GM12873 (cell line): ENCODE results near the gene SLC25A1.

Experiments
- TF ChIP-seq, protein P1 (sequence below): IDR thresholded peaks from 2 replicates; pipeline ENCODE4 v1.5.1; 2012; ENCODE audit warnings: low read depth, mild to moderate bottlenecking, moderate library complexity, low read length, control low read depth; ENCODE audit not compliant: insufficient read depth; ENCODE audit errors: missing control alignments

SLC25A1 gene

DNA sequence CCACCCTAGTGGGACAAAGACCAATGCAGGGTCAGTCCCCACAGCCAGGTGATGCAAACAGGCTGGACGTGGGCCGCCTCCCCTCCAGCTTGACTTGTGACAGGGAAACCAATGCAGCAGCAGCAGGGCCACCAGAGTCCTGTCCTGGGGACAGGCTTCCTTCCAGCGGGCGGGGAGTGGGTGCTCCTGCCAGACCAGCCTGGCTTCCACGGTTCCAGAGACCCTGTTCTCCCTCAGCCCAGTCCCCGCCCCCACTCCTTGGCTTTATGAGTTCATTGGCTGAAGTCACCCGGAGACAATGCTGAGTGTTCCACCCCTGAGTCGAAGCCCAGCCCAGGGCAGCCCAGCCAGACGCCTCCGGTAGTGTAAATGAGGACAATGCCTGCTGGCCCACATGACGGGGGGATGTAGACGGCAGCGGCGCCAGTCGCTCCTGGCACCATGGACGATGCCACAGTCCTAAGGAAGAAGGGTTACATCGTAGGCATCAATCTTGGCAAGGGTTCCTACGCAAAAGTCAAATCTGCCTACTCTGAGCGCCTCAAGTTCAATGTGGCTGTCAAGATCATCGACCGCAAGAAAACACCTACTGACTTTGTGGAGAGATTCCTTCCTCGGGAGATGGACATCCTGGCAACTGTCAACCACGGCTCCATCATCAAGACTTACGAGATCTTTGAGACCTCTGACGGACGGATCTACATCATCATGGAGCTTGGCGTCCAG, 47.4 kb downstream of the SLC25A1 start, which contains the start of gene TSSK2:
TSSK2 (plus strand) TSS at position 350 of the 726 bp plus-strand sequence; CDS start at position 442, 92 bp downstream.
- TF ChIP-seq, protein P1, sequence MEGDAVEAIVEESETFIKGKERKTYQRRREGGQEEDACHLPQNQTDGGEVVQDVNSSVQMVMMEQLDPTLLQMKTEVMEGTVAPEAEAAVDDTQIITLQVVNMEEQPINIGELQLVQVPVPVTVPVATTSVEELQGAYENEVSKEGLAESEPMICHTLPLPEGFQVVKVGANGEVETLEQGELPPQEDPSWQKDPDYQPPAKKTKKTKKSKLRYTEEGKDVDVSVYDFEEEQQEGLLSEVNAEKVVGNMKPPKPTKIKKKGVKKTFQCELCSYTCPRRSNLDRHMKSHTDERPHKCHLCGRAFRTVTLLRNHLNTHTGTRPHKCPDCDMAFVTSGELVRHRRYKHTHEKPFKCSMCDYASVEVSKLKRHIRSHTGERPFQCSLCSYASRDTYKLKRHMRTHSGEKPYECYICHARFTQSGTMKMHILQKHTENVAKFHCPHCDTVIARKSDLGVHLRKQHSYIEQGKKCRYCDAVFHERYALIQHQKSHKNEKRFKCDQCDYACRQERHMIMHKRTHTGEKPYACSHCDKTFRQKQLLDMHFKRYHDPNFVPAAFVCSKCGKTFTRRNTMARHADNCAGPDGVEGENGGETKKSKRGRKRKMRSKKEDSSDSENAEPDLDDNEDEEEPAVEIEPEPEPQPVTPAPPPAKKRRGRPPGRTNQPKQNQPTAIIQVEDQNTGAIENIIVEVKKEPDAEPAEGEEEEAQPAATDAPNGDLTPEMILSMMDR: no peak

DNA sequence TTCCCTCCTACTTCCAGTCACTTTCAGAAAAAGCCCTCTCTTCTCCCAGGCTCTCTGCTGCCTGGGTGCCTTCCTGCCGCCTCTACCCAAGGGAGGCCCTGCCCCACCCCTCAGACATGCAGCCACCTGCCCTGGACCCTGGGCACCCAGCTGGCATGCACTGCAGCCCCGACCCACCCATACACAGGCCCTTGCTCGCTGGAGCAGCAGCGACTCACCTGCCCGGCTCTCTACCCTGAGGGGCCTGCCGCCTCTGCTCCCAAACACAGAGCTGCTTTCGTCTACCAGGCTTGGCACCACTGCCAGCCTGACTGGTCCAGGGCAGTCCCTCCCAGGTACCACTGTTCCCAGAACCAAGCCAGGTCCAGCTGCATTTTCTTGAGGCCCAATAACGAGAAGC, 48.7 kb downstream of the SLC25A1 start:
- TF ChIP-seq, protein P1: no peak

DNA sequence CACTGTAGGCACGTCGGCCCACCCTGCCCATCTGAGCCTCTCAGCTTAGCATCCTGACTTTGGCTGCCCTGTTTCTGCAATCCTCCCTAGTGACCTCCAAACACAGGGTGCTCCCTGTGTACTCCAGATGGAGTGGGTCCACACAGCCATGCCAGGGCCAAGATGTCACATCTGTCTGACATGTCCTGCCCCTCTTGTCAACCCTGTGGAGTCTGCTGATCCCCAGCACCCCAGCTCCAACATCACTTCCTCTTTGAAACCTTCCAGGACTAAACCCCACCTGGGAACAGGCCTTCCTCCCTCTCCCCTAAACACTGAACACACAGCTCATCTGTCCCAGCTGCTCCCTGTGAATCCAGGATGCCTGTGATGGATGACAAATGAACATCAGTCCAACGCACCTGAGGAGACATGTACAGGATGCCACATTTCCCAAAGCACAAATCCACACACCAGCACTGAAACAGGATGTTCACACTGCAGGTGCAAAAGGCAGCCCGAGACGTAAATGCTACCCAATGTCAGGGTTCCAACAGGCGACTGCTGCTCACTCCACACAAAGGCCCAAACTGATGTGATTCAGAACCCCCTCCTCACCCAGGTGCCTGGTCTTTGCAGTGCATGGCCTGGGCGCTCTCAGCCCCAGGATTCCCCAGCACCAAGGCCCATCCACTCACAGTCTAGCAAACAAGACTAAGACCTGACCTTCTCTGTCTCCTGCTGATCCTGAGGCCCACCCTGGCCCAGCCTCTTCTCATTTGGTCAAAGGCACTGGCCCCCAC, 49.4 kb downstream of the SLC25A1 start:
- TF ChIP-seq, protein P1: no peak

DNA sequence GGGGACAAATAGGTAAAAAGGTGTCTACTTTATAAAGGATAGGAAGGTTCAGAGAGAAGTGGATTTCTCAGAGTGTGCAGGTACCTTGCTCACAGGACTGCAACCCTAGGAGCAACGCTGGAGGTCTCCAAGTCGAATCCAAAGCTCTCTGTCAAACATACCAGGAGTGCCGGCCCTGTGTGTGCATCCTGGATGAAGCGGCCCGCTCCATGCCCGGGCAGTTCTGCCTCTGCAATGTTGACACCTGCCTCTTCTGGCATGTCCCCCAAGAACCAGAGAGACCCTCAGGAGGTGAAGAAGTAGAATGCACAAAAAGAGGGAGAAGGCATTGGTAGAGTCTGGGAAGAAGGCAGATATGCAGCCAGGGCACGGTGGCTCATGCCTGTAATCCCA, 50.5 kb downstream of the SLC25A1 start:
- TF ChIP-seq, protein P1: no peak

DNA sequence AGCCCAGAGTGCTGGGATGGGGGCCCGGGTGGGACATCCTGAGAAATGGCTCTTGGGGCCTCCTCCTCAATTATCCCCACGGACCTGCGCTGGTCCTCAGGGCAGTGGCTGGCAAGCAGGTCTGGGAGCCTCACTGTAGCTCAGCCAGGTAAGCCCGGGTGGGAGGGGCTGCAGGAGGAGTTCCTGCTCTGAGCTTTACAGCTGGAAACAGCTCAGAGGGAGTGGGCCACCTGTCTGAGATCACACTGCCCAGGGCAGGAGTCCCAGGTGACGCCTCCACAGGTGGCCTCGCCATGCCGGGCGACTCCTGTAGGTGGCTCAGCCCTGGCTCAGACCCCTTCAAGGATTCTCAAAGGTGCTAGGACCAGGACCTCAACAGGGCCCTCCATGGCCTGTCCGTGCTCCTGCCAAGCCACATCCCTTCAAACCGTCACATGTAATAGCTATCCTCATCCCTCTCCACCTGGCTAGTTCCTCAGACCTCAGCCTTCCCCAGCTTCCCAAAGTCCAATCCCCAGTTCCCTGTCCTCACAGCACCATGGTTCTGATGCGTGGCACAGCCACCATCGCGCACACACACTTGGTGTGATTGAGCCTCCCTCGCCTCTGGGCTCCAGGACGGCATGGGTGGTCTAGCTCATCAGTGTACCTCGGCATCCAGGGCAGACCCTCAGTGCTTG, 51.1 kb downstream of the SLC25A1 start:
- TF ChIP-seq, protein P1: no peak

DNA sequence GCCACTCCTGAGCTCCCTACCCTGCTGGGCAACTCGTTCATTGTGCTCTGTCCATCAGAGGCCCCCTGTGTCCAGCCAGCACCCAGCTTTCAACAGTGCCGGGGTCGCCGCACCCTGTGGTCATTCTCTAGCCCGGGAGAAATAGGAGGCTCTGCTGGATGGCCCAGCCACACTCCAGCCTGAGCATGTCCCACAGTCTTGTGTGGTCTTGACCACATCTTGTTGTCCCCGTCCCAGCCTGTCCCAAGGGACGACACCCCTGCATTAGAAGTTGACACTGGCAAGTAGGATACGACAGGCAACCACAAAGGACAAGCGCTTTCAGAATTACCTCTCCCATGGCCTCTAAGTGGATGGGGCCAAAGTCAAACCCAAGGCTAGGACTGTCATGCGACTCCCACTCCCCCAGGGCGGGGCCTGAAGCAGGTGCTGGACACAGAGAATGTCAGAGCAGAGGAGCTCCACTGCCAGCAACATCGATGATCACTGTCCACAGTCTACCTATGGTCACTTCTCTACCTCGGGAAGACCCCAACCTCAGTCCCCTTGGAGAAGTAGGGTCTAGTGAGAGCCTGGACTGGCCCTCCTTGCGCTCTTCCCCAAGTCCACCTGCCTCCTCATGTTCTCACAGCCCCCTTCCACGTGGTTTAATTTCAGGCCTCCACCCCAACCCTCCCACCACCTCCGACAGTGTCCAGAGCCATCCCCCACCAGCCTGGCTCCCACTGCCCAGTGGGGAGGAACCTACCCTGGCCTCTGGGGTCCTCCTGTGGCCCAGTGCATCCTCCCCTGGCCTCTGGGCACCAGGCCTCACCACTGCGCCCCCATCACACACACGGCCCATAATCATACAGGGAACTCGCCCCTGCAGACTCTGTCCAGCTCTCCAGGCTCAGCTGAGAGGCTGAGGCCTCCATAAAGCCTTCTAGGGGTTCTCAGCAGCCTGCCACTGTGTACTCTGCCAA, 51.9 kb downstream of the SLC25A1 start:
- TF ChIP-seq, protein P1: no peak
